Gastrocnemius medialis (tissue), 4 donors: ENCODE data around the gene PSMD9.

Experiments used
- CTCF ChIP-seq, 5 experiments: fragments of 450-650 bp in 3 of 5; fragments of 200-600 bp in 2 of 5; sonication (generic) in 2 of 5; IDR thresholded peaks in 4 of 5; conservative IDR thresholded peaks in 1 of 5; 1 replicate in 4 of 5; 2 replicates in 1 of 5; pipeline ENCODE4 v1.5.1; 2016 to 2019; ENCODE audit warnings: antibody characterized with exemption in 5 of 5, mild to moderate bottlenecking in 3 of 5, moderate library complexity in 3 of 5
- POLR2A ChIP-seq, 2 donors: fragments of 450-650 bp; IDR thresholded peaks; one replicate each; pipeline ENCODE4 v1.6.1; 2017; ENCODE audit warnings: antibody characterized with exemption in 2 of 2, mild to moderate bottlenecking in 2 of 2, moderate library complexity in 2 of 2

GRCh38 chr12:121916719-121917118 lies 28.1 kb downstream of the PSMD9 start:
- TF ChIP-seq CTCF (IDR thresholded peaks at IDR 0.05 in 4 of 5, conservative IDR thresholded peaks at IDR 0.05 in 1 of 5) = no peak
- no peak for TF ChIP-seq POLR2A (IDR thresholded peaks at IDR 0.05)
